Stimulated activated CD4-positive, alpha-beta T cell treated with anti-CD3 and anti-CD28 coated beads, Interleukin-12 subunit alpha, Interleukin-12 subunit beta, amount 100 ng/mL, for 48 hours (primary cell): ENCODE results near the gene PRMT1.
A peak's percentile ranks its signal among the peaks of the same experiment; 100 is the strongest.

Source experiments
- DNase-seq, 3 donors: peaks; one replicate each; pipeline ENCODE4 v3.0.0-alpha.2; 2020; ENCODE audit warnings: low read depth in 2 of 3, low spot score in 1 of 3

PRMT1 gene

DNA sequence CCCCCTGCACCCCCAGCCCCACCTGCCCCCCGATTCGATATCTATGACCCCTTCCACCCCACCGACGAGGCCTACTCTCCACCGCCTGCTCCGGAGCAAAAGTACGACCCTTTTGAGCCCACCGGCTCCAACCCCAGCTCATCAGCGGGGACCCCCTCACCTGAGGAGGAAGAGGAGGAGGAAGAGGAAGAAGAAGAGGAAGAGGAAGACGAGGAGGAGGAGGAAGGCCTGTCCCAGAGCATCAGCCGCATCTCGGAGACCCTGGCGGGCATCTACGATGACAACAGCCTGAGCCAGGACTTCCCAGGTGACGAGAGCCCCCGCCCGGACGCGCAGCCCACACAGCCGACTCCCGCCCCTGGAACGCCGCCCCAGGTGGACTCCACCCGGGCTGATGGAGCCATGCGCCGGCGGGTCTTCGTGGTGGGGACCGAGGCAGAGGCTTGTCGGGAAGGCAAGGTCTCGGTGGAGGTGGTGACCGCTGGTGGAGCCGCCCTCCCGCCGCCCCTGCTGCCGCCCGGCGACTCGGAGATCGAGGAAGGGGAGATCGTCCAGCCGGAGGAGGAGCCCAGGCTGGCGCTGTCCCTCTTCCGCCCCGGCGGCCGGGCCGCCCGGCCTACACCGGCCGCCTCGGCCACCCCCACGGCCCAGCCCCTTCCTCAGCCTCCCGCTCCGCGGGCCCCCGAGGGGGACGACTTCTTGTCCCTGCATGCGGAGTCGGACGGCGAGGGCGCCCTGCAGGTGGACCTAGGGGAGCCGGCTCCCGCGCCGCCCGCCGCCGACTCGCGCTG, 25.8 kb upstream of the PRMT1 start:
- no peak for DNase-seq

DNA sequence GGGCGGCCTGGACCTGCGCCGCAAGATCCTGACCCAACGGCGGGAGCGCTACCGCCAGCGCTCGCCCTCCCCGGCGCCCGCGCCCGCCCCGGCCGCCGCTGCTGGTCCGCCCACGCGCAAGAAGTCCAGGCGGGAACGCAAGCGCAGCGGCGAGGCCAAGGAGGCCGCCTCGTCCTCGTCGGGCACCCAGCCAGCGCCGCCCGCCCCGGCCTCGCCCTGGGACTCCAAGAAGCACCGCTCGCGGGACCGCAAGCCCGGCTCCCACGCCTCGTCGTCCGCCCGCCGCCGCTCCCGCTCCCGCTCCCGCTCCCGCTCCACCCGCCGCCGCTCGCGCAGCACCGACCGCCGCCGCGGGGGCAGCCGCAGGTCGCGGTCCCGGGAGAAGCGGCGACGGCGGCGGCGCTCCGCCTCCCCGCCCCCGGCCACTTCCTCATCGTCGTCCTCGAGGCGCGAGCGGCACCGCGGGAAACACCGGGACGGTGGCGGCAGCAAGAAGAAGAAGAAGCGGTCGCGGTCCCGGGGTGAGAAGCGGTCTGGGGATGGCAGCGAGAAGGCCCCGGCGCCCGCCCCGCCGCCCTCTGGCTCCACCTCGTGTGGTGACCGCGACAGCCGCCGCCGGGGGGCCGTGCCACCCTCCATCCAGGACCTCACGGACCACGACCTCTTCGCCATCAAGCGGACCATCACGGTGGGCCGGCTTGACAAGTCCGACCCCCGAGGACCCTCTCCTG, 25.1 kb upstream of the PRMT1 start:
- no peak for DNase-seq

DNA sequence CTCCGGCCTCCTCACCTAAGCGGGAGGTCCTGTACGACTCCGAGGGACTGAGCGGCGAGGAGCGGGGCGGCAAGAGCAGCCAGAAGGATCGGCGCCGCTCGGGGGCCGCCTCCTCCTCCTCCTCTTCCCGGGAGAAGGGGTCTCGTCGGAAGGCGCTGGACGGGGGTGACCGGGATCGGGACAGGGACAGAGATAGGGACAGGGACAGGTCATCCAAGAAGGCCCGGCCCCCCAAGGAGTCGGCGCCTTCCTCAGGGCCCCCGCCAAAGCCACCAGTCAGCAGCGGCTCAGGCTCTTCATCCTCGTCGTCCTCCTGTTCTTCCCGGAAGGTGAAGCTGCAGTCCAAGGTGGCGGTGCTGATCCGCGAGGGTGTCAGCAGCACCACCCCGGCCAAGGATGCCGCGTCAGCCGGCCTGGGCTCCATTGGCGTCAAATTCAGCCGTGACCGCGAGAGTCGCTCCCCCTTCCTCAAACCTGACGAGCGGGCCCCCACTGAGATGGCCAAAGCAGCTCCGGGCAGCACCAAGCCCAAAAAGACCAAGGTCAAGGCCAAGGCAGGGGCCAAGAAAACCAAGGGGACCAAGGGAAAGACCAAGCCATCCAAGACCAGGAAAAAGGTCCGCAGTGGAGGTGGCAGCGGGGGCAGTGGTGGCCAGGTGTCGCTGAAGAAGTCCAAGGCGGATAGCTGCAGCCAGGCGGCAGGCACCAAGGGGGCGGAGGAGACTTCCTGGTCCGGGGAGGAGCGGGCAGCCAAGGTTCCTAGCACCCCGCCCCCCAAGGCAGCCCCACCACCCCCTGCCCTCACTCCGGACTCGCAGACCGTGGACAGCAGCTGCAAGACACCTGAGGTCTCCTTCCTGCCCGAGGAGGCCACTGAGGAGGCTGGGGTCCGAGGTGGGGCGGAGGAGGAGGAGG, 24.3 kb upstream of the PRMT1 start:
- no peak for DNase-seq

DNA sequence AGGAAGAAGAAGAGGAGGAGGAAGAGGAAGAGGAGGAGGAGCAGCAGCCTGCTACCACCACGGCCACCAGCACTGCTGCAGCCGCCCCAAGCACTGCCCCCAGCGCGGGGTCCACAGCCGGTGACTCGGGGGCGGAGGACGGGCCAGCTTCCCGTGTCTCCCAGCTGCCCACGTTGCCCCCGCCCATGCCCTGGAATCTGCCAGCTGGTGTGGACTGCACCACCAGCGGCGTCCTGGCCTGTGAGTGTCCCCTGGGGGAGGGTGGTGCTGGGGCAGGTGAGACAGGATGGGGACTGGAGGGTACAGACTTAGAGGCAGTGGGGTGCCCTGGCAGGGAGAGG, 23.6 kb upstream of the PRMT1 start:
- no peak for DNase-seq

DNA sequence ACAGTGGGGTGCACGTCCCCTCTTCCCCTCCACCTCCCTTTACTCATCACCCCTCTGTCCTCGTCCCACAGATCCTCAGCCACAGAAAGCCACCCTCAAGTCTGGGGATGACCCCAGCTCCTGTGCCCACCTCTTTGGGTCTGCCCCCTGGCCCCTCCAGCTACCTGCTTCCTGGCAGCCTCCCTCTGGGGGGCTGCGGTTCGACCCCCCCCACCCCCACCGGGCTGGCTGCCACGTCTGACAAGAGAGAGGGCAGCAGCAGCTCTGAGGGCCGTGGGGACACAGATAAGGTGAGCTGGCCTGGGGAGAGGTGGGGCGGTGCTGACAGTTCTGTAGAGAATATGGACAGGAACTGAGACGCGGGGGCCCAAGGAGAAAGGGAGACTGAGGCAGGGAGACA, 22.5 kb upstream of the PRMT1 start:
- no peak for DNase-seq

DNA sequence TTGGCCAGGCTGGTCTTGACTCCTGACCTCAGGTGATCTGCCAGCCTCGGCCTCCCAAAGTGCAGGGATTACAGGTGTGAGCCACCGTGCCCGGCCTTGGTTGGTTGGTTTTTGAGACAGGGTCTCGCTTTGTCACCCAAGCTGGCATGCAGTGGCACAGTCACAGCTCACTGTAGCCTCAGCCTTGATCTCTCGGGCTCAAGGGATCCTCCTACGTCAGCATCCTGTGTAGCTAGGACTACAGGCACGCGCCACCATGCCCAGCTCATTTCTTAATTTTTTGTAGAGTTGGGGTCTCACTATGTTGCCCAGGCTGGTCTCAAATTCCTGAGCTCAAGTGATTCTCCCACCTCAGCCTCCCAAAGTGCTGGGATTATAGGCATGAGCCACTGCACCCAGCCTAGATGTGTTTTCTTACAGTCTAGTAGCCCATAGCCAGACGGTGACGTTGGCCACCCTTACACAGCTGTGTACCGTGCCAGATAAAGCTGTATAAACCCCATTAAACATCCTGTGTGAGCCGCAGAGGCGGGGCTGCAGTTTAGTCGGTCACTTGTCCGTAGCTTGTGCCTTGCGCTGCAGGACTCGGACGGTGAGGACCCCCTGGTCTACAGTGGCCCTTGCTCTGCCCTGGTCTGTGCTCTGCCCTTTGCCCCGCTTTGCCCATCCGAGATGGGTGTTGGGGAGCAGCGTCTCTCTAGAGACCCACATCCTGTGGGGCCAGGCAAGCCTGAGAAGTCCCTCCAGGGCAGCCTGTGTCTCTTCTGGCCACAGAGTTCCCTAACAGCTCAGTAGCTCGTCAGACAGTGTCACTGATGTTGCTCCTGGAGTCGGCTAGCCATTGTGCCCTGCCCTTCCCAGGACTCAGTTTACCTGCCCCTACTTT, 21.3 kb upstream of the PRMT1 start:
- DNase-seq = no peak

DNA sequence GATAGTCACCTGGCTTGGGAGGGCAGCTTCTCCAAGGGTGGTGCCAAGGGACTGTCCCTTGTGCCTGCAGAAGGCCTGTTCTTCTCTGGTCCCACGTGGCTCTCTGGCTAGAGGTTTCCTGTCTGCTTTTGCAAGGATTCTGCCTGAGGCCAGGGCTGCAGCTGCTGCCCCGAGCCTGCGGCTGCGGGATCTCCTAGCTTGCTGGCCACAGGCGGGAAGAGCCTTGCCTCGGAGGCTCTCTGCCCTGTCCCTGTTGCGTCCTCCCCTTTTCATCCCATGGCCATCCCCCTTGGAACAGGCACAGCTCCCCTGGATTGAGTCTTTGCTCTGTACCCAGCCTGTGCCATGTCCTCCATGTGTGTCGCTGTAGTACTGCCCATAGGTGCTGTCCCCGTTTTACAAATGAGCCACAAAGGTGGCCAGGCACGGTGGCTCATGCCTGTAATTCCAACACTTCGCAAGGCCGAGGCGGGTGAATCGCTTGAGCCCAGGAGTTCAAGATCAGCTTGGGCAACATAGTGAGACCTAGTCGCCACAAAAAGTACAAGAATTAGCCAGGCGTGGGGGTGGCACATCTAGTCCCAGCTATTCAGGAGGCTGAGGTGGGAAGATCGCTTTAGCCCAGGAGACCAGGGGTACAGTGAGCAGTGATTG, 20.5 kb upstream of the PRMT1 start:
- no peak for DNase-seq

DNA sequence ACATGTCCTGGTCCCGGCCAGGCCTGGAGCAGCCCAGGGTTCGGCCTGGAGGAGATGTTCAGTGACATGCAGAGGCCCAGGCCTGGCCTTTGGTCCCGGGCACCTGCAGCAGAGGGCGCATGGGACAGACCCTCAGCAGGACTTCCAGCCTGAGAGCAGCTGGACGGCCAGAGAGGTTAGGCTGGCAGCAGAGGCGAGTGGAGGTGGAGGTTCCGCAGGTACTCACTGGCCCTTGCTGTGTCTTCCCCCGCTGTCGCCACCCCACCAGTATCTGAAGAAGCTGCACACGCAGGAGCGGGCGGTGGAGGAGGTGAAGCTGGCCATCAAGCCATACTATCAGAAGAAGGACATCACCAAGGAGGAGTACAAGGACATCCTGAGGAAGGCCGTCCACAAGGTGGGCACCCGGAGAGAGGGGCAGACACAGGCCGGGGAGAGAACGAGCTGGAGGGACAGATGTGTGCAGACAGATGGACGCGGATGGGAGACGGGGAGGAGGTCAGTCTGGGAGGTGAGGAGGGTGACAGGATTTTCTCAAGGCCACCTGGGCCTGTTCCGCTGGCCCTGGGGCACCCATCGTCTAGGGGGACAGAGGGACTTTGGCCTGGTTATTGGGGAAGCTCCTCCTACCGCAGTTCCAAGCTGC, 19.5 kb upstream of the PRMT1 start:
- no peak for DNase-seq

DNA sequence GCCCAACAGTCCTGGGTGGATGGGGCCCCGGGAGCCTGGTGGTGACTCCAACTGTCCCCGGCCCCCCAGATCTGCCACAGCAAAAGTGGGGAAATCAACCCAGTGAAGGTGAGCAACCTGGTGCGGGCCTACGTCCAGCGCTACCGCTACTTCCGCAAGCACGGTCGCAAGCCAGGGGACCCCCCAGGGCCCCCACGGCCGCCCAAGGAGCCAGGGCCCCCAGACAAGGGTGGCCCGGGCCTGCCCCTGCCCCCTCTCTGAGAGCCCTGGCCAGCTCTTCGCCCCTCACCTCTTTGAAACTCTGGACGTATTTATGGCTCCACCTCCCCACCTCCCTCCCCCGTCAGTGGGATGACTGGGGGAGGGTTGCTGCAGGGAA, 18.9 kb upstream of the PRMT1 start:
- DNase-seq = no peak

DNA sequence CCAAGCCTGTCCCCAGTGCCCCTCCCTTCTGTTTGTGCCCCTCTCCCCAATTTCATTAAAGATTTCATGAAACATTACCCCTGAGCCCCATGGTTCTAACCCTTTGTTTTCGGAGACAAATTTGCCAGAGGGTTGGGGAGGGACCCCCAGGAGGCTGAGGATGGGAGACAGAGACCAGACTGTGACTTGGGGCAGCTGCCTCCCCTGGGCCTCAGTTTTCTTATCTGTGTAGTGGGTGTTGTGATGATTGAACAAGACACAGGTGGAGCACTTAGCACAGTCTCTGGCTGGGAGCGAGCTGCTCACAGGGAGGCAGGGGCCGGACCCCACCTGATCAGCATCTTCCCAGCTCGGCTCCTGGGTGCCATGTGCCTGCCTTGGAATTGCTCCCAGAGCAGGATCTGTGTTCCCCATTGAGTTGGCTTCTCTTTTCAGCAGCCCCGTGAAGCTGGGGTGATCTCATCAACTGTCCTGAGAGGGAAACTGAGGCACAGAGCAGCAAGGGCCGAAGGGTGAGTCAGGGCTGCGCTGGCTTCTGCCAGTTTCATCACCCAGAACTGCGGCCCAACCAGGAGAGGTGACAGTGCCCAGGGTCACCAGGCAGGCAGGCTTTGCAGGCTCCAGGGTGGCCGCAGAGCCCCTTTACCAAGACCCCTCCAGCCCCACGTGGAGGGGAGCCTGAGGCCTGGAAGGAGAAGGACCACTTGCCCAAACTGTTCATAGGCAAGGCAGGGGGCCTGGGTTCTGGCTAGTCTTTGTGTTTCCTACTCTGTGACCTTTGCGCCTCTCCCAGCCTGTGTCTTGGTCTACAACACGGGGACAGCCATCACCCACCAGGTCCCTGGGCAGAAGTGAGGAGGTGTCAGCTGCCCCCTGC, 18.3 kb upstream of the PRMT1 start:
- no peak for DNase-seq

DNA sequence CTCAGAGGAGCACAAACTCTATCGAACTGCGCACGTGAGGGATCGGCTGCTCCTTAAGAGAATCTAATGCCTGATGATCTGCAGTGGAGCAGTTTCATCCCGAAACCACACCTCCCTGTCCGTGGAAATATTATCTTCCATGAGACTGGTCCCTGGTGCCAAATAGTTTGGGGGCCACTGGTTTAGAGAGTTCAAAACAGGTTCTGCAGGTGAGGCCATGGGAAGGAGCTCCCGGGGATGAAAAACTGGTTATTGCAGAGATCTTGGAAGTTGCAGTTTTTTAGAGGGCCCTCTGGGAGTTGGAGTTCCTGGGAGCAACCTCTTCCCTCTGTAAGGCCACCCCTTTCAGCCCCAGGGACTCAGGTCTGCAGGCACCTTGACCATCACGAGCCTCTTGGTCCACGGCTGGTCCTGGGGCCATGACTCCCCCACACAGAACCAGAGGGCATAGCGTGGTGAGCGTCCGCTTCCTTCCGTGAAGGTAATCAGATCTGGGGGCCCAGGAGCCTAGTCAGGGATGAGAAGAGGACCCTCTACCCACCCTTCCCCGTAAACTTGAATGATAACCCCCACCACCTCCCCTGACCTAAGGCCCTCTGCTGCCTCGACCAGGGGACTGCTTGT, 16.6 kb upstream of the PRMT1 start:
- no peak for DNase-seq

DNA sequence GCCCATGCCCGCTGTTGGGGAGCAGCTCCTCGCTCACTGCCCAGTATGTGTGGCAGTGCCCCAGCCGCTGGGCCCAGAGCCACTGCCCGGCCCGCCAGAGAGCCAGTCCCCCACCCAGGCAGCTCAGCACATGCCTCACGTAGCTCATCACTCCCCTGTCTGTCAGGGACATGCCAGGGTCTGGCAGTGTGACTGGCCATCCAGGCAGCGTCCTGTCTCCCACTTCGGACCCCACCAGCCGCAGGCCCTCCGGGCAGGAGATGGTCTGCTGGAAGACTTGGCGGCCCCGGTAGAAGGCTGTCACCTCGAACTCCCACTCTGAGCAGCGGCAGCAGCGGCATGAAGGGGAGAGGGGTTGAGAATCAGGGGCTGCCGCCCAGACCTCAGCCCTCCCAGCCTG, 15.1 kb upstream of the PRMT1 start:
- no peak for DNase-seq

DNA sequence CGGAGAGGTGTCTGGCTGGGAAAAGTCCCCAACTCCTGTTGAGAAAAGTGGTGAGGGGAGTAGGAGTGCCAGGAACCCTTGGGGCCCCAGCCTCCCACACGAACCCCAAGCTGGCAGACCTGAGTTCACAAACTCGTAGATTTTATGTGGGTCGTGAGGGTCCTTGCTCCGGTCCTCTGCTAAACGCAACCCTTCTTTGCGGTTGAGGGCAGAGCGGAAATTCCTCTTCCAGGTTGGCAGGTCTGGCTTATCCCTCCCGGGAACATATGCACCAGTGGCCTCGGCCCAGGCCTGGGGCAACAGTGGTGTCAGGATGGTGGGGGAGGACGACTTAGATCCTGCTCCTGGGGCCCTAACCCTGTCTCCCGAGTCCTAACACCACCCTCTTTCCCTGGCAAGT, 13.8 kb upstream of the PRMT1 start:
- DNase-seq = no peak

DNA sequence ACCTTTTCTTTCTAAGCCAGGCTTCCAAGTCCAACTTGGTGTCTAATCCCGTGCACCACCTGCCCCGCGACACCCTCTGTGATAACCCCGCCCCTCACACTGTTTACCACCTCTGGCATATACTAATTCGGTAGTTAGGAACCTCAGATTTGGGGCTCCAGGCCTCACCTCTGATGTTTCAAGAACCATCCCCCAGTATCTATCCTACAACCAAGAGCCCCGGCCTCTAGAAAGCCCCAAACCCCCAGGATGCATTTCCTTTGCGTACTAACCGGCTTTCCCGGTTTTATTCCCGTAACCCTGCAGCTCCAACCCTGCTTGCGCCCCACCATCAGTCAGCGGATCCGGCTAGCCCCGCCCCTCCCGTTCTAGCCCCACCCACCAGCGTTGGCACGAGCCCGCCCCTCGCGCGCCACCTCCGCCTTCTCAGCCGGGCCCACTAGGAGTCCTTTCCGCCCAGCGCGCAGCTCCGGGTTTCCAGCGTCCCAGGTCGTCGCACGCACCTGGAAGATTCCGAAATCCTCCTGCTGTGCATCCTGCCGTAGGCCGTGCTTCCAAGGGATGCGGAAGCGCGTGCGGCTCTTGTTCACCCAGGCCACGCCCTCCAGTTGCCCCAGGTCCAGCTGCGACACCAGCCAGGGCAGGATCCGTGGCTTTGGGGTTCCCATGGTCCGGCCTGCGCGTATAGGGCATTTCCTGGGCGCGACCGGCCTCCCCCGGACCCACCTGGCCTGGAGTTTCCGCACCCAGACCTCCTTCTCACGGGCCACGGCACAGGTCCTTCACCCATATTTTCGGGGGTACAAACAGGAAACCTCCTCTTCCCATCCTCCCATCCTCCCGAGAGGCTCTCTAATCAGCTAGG, 12.7 kb upstream of the PRMT1 start:
- DNase-seq = peak; percentile 82 to 94 (median 92)

DNA sequence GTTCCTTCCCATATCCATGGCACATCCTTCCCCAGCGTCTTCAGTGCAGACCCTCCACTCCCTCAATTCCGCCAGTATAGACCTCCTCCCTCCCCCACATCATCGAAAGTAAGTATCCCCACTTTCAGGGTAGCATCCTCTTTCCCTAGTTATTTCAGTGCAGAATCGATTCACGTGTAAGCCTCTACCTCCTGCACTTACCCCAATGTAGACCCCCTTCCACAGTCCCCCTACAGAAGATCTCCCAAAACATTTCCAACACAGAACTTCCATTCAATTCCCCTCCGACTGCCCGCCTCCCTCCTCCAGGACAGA, 12.1 kb upstream of the PRMT1 start:
- no peak for DNase-seq

DNA sequence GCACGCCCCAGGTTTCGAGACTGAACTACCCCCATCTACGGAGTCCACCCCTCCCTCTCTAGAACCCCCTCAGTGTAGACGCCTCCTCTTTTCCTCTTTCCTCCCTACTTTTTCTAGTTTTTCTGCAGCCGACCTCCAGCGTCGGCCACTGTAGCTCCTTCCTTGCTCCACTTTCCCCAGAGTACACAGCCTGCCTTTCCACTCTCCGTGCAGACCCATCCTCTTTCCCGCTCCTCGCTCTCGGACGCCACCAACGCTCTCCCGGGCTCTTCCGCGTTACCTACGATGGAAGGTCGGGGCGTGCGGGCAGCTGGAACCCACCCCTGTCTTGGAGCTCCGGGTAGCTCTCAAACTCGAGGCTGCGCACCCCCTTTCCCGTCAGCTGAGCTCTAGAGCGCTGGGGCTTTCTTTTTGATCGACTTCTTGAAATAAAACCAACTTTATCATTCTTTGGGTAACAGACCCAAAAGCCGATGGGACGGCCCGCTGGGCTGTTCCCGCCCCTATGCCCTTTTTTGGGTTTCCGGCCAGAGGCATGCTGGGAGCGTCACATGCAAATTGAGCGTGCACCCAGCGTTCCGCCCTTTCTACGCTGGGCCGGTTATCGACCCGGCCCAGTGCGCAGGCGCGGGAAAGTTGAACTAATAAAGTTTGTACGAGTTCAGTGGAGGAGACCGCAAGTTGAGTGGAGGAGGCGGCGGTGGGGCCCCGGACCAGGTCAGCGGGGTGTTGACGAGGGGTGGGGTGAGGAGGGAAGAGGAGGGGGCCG, 11.5 kb upstream of the PRMT1 start, which contains the start of the genes BCL2L12 and IRF3:
BCL2L12 (plus strand) TSS at position 583 of the 769 bp plus-strand sequence. CDS start 760 bp downstream, outside the sequence.
IRF3 (minus strand) TSS at position 507 of the 769 bp plus-strand sequence. CDS start 1,019 bp downstream, outside the sequence.
- DNase-seq = peak; percentile 98 to 99 (median 99)

DNA sequence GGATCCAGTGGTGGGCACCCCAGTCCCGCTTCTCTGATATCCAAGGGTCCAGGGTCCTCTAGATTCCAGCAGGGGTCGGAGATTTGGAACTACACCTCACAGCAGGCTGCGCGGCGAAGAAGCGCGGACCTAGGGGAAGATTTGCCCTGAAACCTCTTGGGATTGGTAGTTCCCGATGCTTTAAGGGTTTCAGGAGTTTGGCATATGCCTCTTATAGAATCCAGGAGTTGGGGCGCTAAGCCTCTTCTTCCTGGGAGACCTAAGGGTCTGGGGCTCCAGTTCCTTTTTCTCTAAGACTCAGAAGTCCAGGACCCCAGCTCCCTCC, 11.0 kb upstream of the PRMT1 start:
- no peak for DNase-seq
